Thoracic aorta (tissue), 2 donors: ENCODE data around the gene ARNT2. TPM values are rescaled to one million over a fixed set of nuclear protein-coding genes. Genes with fewer than 3 reads are reported as not detected.

Source experiments
- ATAC-seq: fragments of 150-250 bp; one replicate; pipeline ENCODE4 v1.8.0; 2017; ENCODE audit warnings: low read depth; ENCODE audit not compliant: insufficient number of reproducible peaks, low FRiP score
- DNase-seq: peaks from one replicate; pipeline ENCODE4 v3.0.0-alpha.2; 2020; ENCODE audit warnings: low spot score
- H3K27ac ChIP-seq, 2 donors: fragments of 200-600 bp; sonication (generic); 1 replicate in 1 of 2; 2 replicates in 1 of 2; pipeline ENCODE4 v1.5.1; 2016; ENCODE audit warnings: mild to moderate bottlenecking in 2 of 2, moderate library complexity in 2 of 2
- H3K27me3 ChIP-seq: fragments of 200-600 bp; sonication (generic); replicated peaks from 2 replicates; pipeline ENCODE4 v1.6.0; 2016; ENCODE audit warnings: mild to moderate bottlenecking; ENCODE audit not compliant: insufficient read depth
- H3K36me3 ChIP-seq: fragments of 200-600 bp; sonication (generic); one replicate; pipeline ENCODE4 v1.5.1; 2016
- H3K4me1 ChIP-seq, 2 donors: fragments of 200-600 bp; sonication (generic); 1 replicate in 1 of 2; 2 replicates in 1 of 2; pipeline versions ENCODE4 v1.5.1 to v1.6.0; 2016; ENCODE audit warnings: low read depth in 2 of 2, mild to moderate bottlenecking in 1 of 2; ENCODE audit not compliant: control insufficient read depth in 1 of 2
- H3K4me3 ChIP-seq: fragments of 200-600 bp; sonication (generic); 2 replicates; pipeline ENCODE4 v1.5.1; 2016; ENCODE audit warnings: mild to moderate bottlenecking
- H3K9me3 ChIP-seq: fragments of 200-600 bp; sonication (generic); 2 replicates; pipeline ENCODE4 v1.5.1; 2016
- total RNA-seq, 2 donors: library from RNA; depleted of rRNA; stranded (reverse); fragments of >200 nt; gene quantifications; one replicate each; pipeline versions ENCODE4 v1.1.0 to v1.2.3, GENCODE V29; 2016
- TF ChIP-seq, protein P1 (sequence below): fragments of 200-600 bp; sonication (generic); IDR thresholded peaks from one replicate; pipeline ENCODE4 v1.5.1; 2019; ENCODE audit warnings: antibody characterized with exemption

ARNT2 gene
- total RNA-seq, 2 donors from 2014 or later: 5.8 to 22.9 TPM

DNA sequence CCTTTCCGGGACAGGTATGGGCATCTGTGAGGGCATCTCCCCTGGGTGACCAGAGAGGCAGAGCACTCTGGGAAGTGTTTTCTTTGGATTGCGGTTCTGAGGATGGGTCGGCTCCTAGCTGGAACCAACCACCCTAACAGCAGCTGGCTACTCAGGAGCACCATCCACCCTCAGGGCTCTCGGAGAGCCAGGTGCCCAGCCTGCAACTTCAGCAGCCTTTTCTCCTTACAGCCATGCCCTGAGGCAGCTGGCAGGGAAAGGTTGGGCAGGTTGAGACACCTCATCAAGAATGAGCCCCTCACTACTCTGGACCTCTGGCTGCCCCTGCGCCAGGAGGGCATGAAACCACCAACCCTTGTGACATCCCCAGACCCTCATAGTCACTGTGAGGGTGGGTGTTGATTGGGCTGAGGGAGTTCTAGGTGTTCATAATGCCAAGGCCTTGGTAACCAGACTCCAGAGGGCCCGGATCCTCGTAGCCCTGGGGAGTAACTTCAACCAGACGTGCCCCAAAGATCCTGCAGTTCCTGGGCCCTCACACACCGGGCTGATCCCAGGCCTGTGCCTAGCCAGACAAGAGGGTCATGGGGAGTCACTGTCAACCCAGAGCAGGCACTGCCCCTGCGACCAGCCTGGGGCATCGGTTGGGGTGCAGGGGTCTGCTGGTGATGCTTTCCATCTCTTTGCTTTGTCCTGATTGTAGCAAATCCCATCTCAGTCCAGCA, 176.5 kb downstream of the ARNT2 start:
- Histone ChIP-seq H3K4me3 (no peak overlapping the region), H3K4me1 (no peaks in the 10 kb centered on the region), H3K27ac (no peak overlapping the region), H3K9me3 (no peaks in the 10 kb centered on the region), H3K36me3 (peaks cover 7% of the 10 kb centered on the region), H3K27me3 (no peaks in the 10 kb centered on the region)
- DNase-seq (no peak), ATAC-seq (no peak)
- TF ChIP-seq, protein P1, sequence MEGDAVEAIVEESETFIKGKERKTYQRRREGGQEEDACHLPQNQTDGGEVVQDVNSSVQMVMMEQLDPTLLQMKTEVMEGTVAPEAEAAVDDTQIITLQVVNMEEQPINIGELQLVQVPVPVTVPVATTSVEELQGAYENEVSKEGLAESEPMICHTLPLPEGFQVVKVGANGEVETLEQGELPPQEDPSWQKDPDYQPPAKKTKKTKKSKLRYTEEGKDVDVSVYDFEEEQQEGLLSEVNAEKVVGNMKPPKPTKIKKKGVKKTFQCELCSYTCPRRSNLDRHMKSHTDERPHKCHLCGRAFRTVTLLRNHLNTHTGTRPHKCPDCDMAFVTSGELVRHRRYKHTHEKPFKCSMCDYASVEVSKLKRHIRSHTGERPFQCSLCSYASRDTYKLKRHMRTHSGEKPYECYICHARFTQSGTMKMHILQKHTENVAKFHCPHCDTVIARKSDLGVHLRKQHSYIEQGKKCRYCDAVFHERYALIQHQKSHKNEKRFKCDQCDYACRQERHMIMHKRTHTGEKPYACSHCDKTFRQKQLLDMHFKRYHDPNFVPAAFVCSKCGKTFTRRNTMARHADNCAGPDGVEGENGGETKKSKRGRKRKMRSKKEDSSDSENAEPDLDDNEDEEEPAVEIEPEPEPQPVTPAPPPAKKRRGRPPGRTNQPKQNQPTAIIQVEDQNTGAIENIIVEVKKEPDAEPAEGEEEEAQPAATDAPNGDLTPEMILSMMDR: no peak

DNA sequence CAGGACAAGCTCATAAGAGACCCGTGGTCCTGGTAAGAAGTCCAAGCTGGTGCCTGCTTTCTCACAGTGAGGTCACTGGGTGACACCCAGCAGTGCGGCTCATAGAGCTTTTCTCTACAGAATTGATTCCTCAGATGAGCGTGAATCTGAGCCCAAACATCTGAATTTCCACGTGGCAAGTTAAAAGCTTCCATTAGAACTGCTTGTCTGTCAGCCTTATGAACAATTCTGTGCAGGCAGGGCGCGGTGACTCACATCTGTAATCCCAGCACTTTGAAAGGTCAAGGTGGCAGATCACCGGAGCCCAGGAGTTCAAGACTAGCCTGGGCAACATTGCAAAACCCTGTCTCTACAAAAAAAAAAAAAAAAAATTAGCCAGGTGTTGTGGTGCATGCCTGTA, 177.8 kb downstream of the ARNT2 start:
- ATAC-seq (no peak), DNase-seq (no peak)
- H3K27me3 ChIP-seq: no peaks in the 10 kb centered on the region
- H3K4me1 ChIP-seq: no peaks in the 10 kb centered on the region
- no peak overlapping the region for H3K4me3 ChIP-seq
- TF ChIP-seq, protein P1: no peak
- H3K36me3 ChIP-seq: peaks cover 7% of the 10 kb centered on the region
- no peaks in the 10 kb centered on the region for H3K9me3 ChIP-seq
- no peak overlapping the region for H3K27ac ChIP-seq

DNA sequence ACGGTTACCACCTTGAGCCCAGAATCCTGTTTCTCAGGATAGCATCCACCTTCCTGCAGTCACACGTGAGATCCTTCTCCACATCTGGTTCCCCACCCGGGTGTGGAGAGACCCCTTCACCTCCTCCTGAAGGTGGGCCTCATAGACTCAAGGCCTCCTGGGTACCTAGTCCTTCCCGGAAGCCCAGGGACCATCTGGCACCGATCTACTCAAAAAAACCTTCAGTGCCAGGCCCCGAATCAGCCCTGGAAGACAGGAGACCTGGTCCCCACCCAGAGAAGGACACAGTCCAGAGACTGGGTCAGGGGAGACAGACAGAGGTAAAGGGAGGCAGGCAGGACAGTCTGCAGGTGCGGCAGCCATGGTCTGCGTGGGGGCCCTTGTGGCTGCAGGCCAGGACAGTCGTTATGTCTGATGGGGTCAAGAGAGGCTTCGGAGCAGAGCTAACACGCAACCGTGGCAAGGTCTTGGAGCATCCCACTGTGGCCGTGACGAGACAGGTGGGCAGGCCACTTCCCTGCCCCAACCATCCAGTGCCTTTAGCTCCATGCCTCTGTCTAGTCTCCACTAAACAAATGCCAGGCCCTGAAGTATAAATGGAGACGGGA, 178.7 kb downstream of the ARNT2 start:
- Histone ChIP-seq H3K4me1 (no peaks in the 10 kb centered on the region), H3K27me3 (no peaks in the 10 kb centered on the region), H3K4me3 (no peak overlapping the region), H3K27ac (no peak overlapping the region), H3K36me3 (peaks cover 5% of the 10 kb centered on the region), H3K9me3 (no peaks in the 10 kb centered on the region)
- TF ChIP-seq, protein P1: no peak
- ATAC-seq (no peak), DNase-seq (no peak)

DNA sequence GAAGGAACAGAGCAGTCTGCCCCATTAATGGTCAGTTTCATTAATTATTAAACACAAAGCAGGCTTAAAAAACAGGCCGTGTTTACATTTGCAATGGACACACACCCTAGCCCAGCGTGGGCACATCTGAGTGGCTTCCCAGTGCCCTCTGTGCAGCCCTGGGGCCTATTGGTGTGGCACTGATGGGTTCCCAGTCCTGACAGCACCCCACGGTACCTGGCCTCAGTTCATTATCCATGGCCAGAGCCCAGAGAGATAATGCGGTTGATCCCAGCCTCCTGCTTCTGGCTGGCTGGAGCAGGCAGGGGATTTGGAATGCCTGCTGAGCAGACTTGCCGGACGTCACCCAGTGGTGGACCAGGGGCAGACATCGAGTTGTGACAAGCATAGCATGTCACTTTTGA, 180.4 kb downstream of the ARNT2 start:
- Histone ChIP-seq H3K4me3 (no peak overlapping the region), H3K36me3 (peaks cover 5% of the 10 kb centered on the region), H3K4me1 (no peaks in the 10 kb centered on the region), H3K9me3 (no peaks in the 10 kb centered on the region), H3K27me3 (no peaks in the 10 kb centered on the region), H3K27ac (no peak overlapping the region)
- ATAC-seq (no peak), DNase-seq (no peak)
- TF ChIP-seq, protein P1: no peak

DNA sequence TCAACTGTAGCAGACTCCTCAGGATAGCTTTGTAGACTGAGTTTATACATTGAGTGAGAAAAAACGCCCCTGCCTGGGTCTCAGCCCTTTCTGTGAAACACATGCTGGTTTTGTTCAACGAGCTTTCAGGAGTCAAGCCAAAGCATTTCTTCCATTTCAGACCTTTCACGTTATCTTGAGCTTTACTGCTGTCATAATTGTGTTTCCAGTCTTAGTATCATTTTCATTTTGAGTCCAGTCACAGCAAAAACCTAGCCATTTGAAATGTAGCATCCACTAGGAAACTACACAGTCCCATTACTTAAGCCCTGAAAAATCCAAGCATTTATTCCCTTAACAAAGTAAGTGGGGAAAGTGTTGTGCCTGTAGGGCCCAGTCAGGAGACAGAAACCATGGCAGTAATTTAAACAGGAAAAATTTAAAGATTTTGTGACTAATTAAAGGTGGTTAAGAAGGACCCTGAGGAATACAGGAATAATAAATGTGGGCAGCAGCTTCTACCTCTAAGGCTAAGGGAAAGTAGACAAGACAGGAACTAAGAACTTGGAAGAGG, 180.9 kb downstream of the ARNT2 start:
- ATAC-seq (no peak), DNase-seq (no peak)
- no peaks in the 10 kb centered on the region for H3K4me1 ChIP-seq
- no peak overlapping the region for H3K4me3 ChIP-seq
- TF ChIP-seq, protein P1: no peak
- no peak overlapping the region for H3K27ac ChIP-seq
- H3K27me3 ChIP-seq: no peaks in the 10 kb centered on the region
- peaks cover 5% of the 10 kb centered on the region for H3K36me3 ChIP-seq
- H3K9me3 ChIP-seq: no peaks in the 10 kb centered on the region
